Sigmoid colon (tissue), 7 donors: ENCODE data around the gene PRDM16. TPM values are rescaled to one million over a fixed set of nuclear protein-coding genes. Genes with fewer than 3 reads are reported as not detected.
A peak's percentile ranks its signal among the peaks of the same experiment; 100 is the strongest.

ENCODE experiments used
- DNase-seq: peaks from one replicate; pipeline ENCODE4 v3.0.0-alpha.2; 2019
- H3K27ac ChIP-seq, 4 donors: fragments of 200-600 bp; sonication (generic); one replicate each; pipeline ENCODE4 v1.5.1; 2016 to 2019; ENCODE audit warnings: mild to moderate bottlenecking in 1 of 4
- H3K27me3 ChIP-seq, 3 donors: fragments of 200-600 bp; sonication (generic); one replicate each; pipeline ENCODE4 v1.5.1; 2019; ENCODE audit warnings: mild to moderate bottlenecking in 1 of 3
- H3K36me3 ChIP-seq, 4 donors: fragments of 200-600 bp; sonication (generic); one replicate each; pipeline ENCODE4 v1.5.1; 2016 to 2019
- H3K4me1 ChIP-seq, 4 donors: fragments of 200-600 bp; sonication (generic); one replicate each; pipeline ENCODE4 v1.5.1; 2017 to 2019
- H3K4me3 ChIP-seq, 4 donors: fragments of 200-600 bp; sonication (generic); one replicate each; pipeline ENCODE4 v1.5.1; 2017 to 2019; ENCODE audit warnings: mild to moderate bottlenecking in 2 of 4, moderate library complexity in 1 of 4
- H3K9me3 ChIP-seq, 4 donors: fragments of 200-600 bp in 3 of 4; sonication (generic) in 3 of 4; one replicate each; pipeline versions ENCODE4 v1.5.1 to v1.6.1; 2013 to 2019
- EP300 ChIP-seq, 4 donors: sonication (generic); formaldehyde crosslinking; IDR thresholded peaks; one replicate each; pipeline ENCODE4 v1.6.1; 2017; ENCODE audit warnings: antibody characterized with exemption in 4 of 4
- POLR2A ChIP-seq, 2 donors: fragments of 450-650 bp; IDR thresholded peaks; one replicate each; pipeline ENCODE4 v1.6.1; 2016; ENCODE audit warnings: antibody characterized with exemption in 2 of 2, mild to moderate bottlenecking in 2 of 2, moderate library complexity in 2 of 2
- POLR2AphosphoS5 ChIP-seq, 4 donors: sonication (generic); formaldehyde crosslinking; IDR thresholded peaks; one replicate each; pipeline ENCODE4 v1.6.1; 2017; ENCODE audit warnings: antibody characterized with exemption in 4 of 4
- WGBS, 2 donors: extraction: QIAGEN DNeasy Blood & Tissue Kit; methylation state at CpG; one replicate each; pipeline ENCODE4 v1.1.7; 2013; 5-methylcytosine and 5-hydroxymethylcytosine counted together
- intact Hi-C: fragments of 100-400 bp; cut with DNase I; formaldehyde crosslinking; loops from one replicate; pipeline ENCODE4 v1.15.1; 2023
- polyA plus RNA-seq, 3 donors: library from polyadenylated mRNA; stranded (reverse); fragments of 200-250 nt; gene quantifications; one replicate each; pipeline ENCODE4 v1.2.3, GENCODE V29; 2013
- total RNA-seq, 4 donors: library from RNA; depleted of rRNA; stranded (reverse); fragments of >200 nt; gene quantifications; one replicate each; pipeline ENCODE4 v1.1.0, GENCODE V29; 2016
- TF ChIP-seq, protein P1 (sequence below), 4 experiments: fragments of 450-650 bp in 3 of 4; fragments of 200-600 bp in 1 of 4; IDR thresholded peaks; one replicate each; pipeline ENCODE4 v1.5.1; 2016 to 2019; ENCODE audit warnings: antibody characterized with exemption in 4 of 4, mild to moderate bottlenecking in 3 of 4, moderate library complexity in 2 of 4
- donor health status: healthy with polysubstance abuse.
- donor health status: Bipolar disorder and iron deficiency.
- donor health status: healthy.

PRDM16 gene
- total and polyA plus RNA-seq, 7 donors, result under 0.01 to 1.7 (median 0.49) TPM

DNA sequence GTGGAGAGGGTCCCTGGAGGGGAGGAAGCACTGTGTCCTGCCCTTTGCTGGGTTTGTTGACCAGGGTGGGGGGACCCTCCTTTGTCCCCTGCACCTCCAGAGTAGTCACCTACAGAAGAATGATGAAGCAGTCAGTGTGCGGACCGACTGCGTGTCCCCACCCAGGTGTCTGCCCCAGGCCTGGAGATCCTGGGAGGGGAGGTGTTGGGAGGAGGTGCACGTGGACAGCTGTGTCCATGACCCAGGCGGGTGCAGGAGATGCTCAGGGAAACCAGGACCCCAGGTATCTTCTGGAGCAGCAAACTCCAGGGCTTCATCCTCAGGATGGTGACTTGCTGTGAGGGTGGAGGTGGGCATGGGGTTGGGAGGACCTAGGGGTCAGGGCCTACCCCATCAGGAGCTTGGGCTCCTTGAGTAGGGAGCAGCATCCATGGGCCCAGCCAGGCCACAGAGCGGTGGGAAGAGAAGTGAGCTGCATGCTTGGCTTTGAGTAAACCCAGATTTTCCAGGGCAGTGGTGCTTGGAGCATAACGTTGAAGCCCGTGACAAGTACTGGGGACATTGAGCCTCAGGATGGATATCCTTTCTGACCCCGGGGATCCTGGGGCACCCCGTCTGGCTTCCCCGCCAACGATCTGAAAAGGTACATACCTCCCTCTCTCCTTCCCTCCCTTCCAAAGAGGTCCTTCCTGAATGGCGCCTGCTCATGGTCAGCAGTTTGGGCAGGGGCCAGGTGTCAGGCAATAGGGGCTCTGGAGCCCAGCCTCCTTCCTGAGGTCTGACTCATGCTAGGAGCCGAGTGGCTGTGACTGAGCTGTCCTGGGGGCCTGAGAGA, 34.1 kb upstream of the PRDM16 start:
- H3K4me1 ChIP-seq, result no peaks in the 10 kb centered on the region
- no peak overlapping the region for H3K27ac ChIP-seq
- no peak for TF ChIP-seq POLR2AphosphoS5 (IDR thresholded peaks at IDR 0.05)
- TF ChIP-seq EP300 (IDR thresholded peaks at IDR 0.05), result no peak
- TF ChIP-seq POLR2A (IDR thresholded peaks at IDR 0.05), result no peak
- TF ChIP-seq, protein P1, sequence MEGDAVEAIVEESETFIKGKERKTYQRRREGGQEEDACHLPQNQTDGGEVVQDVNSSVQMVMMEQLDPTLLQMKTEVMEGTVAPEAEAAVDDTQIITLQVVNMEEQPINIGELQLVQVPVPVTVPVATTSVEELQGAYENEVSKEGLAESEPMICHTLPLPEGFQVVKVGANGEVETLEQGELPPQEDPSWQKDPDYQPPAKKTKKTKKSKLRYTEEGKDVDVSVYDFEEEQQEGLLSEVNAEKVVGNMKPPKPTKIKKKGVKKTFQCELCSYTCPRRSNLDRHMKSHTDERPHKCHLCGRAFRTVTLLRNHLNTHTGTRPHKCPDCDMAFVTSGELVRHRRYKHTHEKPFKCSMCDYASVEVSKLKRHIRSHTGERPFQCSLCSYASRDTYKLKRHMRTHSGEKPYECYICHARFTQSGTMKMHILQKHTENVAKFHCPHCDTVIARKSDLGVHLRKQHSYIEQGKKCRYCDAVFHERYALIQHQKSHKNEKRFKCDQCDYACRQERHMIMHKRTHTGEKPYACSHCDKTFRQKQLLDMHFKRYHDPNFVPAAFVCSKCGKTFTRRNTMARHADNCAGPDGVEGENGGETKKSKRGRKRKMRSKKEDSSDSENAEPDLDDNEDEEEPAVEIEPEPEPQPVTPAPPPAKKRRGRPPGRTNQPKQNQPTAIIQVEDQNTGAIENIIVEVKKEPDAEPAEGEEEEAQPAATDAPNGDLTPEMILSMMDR (IDR thresholded peaks at IDR 0.05), result no peak
- WGBS, 2 donors, result 76 to 84% methylated on average over 14 of the region's 14 CpGs
- intact Hi-C loops, result no loop called here
- H3K9me3 ChIP-seq, result no peaks in the 10 kb centered on the region
- no peaks in the 10 kb centered on the region for H3K36me3 ChIP-seq
- DNase-seq, result peak; percentile 64
- H3K27me3 ChIP-seq, result peaks cover 3 to 71% (median 35%) of the 10 kb centered on the region in 3 donors
- no peak overlapping the region for H3K4me3 ChIP-seq

DNA sequence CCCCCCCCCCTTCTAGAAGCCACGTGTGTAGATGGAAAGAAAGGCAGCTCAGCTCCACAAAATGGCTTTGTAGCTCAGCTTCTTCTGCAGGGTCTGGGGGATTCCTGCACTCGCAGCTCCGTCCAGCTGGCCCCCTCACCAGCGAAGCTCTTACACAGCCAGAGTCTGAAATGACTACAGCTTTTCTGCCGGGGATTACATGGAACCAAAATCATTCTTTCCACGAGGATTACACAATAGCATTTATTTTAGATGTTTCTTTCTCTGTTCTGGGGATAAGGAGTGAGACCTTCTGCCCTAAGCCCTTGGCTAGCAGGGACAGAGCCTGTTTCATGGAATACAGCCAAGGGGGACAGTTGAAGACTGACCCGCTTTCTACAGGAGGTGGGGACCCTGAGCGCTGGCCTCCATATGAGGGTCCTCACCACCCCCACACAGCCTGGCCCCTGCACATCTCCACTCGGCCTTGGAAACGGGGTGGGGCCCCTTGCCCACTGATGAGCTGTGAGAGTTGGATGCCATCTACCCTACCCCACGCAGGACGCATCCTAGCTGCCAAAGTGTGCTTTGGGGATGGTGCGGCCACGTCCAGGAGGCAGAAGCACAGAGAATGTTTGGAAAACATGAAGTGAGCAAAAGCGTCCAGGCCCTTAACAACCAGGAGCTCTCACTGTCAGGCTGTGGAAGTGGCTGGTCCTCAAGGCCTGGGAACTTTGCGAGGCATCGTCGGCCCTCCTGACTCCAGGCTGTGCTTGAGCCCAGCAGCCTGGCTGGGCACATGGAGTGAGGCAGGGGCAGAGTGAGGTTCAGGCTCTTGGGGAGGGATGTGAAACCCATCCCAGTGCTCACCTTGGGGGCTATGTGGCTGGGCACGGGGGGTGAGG, 33.2 kb upstream of the PRDM16 start:
- WGBS, 2 donors, result 68 to 81% methylated on average over 19 of the region's 19 CpGs
- Histone ChIP-seq H3K27me3 (peaks cover 0 to 63% (median 30%) of the 10 kb centered on the region in 3 donors), H3K4me1 (no peaks in the 10 kb centered on the region), H3K9me3 (no peaks in the 10 kb centered on the region), H3K36me3 (no peaks in the 10 kb centered on the region), H3K4me3 (no peak overlapping the region), H3K27ac (no peak overlapping the region)
- DNase-seq, result peak; percentile 54
- intact Hi-C loops, result no loop called here
- TF ChIP-seq POLR2A (IDR thresholded peaks at IDR 0.05), result no peak
- TF ChIP-seq, protein P1 (IDR thresholded peaks at IDR 0.05), result no peak
- TF ChIP-seq POLR2AphosphoS5 (IDR thresholded peaks at IDR 0.05), result no peak
- TF ChIP-seq EP300 (IDR thresholded peaks at IDR 0.05), result no peak

DNA sequence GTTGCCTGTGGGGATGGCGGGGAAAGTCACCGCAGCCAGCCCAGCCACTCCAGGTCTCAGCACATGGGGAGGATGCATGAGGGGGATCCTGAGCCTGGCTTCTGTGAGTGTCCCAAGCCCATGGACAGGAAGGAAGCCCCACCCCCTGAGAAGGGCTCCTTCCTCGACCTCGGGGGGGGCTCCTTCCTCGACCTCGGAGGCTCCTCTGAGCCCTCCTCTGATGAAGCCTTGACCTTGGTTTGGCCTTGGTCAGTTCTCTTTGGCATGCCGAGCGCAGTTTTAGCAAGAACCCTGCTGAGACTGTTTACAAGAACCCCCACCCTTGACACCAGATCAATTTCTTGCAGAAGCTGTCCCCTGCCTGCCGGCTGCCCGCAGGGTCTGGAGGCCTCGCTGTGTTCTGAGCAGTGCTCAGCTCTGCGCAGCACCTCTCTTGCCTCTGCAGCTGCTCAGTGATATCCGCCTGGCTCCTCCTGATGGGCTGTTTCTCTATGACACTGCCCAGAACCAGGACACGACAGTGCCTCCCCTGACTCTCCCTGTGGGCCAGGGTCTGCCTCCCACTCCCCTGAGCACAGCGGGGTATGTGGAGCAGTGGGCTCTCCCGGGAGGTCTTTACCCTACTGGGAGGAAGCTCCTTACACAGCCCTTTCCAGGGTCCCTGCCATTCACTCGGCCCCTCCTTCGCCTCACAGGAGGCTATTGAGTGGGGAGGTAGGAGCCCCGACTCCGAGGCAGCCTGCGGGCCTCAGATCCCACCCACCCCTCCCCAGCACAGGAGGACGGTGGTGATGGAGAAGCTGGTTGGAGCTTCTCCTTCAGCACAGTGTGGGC, 32.3 kb upstream of the PRDM16 start:
- H3K4me1 ChIP-seq, result no peaks in the 10 kb centered on the region
- DNase-seq, result peak; percentile 15
- no peak overlapping the region for H3K4me3 ChIP-seq
- H3K27ac ChIP-seq, result no peak overlapping the region
- no peaks in the 10 kb centered on the region for H3K9me3 ChIP-seq
- TF ChIP-seq EP300 (IDR thresholded peaks at IDR 0.05) (no peak), POLR2A (IDR thresholded peaks at IDR 0.05) (no peak), POLR2AphosphoS5 (IDR thresholded peaks at IDR 0.05) (no peak)
- TF ChIP-seq, protein P1 (IDR thresholded peaks at IDR 0.05), result no peak
- peaks cover 0 to 56% (median 30%) of the 10 kb centered on the region in 3 donors for H3K27me3 ChIP-seq
- H3K36me3 ChIP-seq, result no peaks in the 10 kb centered on the region
- WGBS, 2 donors, result 54 to 61% methylated on average over 22 of the region's 22 CpGs
- intact Hi-C loops, result no loop called here

DNA sequence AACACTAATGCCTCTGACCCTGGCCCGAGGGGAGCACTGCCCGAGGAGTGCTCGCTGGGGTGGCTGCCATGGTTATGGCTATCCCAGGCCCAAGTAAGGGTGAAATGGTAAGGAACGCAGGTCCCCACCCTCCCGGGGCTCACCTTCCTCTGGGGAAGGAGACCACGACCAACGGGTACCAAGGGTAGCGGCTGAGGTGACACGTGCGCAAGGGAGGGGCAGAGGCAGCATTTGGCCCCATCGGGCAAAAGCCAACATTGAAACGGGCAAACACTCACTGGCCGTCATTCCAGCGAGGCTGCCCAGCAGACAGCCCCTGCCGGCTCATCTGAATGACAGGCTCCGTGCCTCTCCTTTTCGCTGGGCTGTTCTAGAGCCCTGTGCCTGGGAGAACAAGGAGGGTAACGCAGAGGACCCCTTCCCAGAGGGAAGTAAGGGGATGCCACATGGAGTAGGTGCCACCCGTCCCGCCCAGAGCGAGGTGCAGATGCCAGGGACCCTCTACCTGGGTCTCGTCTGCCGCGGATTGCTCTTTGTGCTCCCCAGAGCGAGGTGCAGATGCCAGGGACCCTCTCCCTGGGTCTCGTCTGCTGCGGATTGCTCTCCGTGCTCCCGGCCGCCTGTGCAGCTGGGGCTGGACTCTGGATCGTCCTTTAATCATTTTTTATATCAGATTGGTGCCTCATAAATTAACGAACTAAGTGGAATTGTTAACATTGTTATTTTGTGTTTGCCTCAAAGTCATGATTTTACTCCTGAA, 31.5 kb upstream of the PRDM16 start:
- DNase-seq, result peak; percentile 48

More for the DNA sequence above, 31.5 kb upstream of the PRDM16 start:
- 76 to 86% methylated on average over 32 of the region's 32 CpGs for whole genome bisulfite sequencing, 2 donors
- H3K27me3 ChIP-seq, result peaks cover 0 to 56% (median 30%) of the 10 kb centered on the region in 3 donors
- H3K27ac ChIP-seq, result no peak overlapping the region
- no peak overlapping the region for H3K4me3 ChIP-seq
- intact Hi-C loops, result no loop called here
- TF ChIP-seq EP300 (IDR thresholded peaks at IDR 0.05) (no peak), POLR2AphosphoS5 (IDR thresholded peaks at IDR 0.05) (no peak), POLR2A (IDR thresholded peaks at IDR 0.05) (no peak)
- TF ChIP-seq, protein P1 (IDR thresholded peaks at IDR 0.05), result no peak
- no peaks in the 10 kb centered on the region for H3K36me3 ChIP-seq
- no peaks in the 10 kb centered on the region for H3K4me1 ChIP-seq
- H3K9me3 ChIP-seq, result no peaks in the 10 kb centered on the region
